Stimulated activated CD4-positive, alpha-beta T cell treated with anti-CD3 and anti-CD28 coated beads, Interleukin-15, amount 100 ng/mL, for 48 hours (primary cell): ENCODE data around the gene ARID4B.
A peak's percentile ranks its signal among the peaks of the same experiment; 100 is the strongest.
"Not testable (repeated sequence)": the region's sequence is repeated elsewhere in the genome, so short reads cannot be mapped to it uniquely, and the experiment has no call there.

Experiments used
- DNase-seq, 2 donors: peaks; one replicate each; pipeline ENCODE4 v3.0.0-alpha.2; 2020; ENCODE audit warnings: low read depth in 2 of 2

The ARID4B gene, protein sequence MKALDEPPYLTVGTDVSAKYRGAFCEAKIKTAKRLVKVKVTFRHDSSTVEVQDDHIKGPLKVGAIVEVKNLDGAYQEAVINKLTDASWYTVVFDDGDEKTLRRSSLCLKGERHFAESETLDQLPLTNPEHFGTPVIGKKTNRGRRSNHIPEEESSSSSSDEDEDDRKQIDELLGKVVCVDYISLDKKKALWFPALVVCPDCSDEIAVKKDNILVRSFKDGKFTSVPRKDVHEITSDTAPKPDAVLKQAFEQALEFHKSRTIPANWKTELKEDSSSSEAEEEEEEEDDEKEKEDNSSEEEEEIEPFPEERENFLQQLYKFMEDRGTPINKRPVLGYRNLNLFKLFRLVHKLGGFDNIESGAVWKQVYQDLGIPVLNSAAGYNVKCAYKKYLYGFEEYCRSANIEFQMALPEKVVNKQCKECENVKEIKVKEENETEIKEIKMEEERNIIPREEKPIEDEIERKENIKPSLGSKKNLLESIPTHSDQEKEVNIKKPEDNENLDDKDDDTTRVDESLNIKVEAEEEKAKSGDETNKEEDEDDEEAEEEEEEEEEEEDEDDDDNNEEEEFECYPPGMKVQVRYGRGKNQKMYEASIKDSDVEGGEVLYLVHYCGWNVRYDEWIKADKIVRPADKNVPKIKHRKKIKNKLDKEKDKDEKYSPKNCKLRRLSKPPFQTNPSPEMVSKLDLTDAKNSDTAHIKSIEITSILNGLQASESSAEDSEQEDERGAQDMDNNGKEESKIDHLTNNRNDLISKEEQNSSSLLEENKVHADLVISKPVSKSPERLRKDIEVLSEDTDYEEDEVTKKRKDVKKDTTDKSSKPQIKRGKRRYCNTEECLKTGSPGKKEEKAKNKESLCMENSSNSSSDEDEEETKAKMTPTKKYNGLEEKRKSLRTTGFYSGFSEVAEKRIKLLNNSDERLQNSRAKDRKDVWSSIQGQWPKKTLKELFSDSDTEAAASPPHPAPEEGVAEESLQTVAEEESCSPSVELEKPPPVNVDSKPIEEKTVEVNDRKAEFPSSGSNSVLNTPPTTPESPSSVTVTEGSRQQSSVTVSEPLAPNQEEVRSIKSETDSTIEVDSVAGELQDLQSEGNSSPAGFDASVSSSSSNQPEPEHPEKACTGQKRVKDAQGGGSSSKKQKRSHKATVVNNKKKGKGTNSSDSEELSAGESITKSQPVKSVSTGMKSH (N-terminal part only)

DNA sequence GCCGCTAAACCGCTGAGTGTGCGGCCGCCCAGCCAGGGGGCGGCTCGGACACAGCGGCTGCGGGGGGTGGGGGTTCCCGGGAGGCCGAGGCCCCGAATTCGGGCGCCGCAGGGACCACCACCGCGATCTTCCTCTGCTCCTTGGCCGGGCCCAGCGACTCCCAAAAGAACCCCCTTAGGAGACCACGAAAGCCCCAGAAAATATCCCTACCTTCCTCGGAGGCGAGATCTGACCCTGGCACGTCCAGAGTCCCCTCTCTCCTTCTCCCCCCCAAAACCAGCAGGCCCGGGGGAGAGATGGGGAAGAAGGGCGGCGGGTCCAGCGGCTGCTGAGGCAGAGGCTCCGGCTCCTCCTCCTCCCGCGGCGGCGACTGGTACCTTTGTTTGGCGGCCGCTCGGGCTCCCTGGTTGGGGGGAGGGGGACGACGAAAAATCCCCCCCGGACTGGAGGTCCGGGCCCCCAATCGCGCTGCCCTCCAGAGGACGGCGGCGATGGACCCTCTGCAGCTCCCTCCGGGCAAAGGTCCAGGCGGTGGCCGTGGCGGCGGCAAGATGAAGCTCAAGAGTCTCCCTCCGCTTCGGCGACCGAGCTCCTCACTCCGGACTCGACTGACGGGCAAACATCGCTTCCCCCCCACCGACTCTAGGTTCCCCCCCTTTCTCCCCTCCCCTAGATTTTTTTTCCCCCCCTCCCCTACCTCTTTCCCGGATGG, at the start of gene ARID4B:
TSS of gene ARID4B (minus strand) at position 621 of the 712 bp plus-strand sequence. CDS start 1,260 bp downstream, outside the sequence.
- DNase-seq = peak in 1 of 2 donors; percentile 27

DNA sequence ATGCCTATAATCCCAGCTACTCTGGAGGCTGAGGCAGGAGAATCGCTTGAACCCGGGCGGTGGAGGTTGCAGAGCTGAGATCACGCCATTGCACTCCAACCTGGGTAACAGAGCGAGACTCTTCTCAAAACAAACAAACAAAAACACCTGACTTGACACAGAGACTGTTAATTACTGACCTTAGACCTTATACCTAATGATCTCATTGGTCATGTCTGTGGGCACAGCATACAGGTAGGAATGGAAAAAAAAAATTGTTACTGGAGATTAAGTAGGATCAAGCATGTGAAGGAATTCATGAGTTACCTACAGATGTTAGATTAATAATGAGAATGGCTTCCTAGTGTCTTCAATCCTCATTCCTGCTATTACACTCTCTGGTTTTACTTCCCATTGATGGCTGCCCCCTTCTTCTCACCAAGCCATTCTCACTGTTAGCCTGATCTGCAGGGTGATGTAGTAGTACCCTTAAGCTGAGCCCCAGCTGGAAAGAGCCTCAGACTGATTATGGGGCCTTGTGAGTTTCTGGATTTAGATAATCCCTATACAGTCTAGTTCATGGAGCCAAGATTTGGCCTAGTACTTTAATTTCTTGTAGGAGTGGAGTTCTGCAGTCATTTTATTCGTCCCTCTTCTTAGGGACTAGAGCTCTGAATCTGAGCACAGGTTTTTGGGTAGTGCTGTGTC, 48.1 kb upstream of the ARID4B start:
- no peak for DNase-seq

DNA sequence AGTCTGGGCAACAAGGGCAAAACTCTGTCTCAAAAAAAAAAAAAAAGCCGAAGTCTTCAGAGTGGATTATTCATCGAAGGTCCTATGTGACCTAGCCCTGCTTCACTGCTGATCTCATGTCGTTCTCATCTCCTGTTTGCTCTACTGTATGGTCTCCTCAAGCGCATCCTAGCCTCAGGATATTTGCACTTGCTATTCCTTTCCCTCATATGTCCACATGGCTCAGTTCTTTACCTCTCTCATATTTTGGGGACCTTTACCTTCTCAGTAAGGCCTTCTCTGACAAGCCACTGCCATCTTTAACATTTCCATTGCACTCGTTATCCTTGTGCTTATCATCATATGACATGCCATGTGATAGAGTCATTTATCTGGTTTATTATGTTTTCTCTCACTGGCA, 41.8 kb upstream of the ARID4B start:
- DNase-seq = no peak

DNA sequence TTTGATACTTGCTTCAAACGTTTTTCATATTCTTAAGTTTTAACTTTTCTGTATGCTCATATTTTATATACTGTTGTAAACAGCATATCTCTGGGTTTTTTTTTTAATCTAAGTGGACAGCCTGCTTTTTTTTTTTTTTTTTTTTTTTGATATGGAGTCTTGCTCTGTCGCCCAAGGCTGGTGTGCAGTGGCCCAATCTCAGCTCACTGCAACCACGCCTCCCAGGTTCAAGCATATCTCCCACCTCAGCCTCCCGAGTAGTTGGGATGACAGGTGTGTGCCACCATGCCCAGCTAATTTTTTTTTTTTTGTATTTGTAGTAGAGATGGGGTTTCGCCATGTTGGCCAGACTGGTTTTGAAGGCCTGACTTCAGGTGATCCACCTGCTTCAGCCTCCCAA, 40.4 kb upstream of the ARID4B start:
- DNase-seq = no peak

DNA sequence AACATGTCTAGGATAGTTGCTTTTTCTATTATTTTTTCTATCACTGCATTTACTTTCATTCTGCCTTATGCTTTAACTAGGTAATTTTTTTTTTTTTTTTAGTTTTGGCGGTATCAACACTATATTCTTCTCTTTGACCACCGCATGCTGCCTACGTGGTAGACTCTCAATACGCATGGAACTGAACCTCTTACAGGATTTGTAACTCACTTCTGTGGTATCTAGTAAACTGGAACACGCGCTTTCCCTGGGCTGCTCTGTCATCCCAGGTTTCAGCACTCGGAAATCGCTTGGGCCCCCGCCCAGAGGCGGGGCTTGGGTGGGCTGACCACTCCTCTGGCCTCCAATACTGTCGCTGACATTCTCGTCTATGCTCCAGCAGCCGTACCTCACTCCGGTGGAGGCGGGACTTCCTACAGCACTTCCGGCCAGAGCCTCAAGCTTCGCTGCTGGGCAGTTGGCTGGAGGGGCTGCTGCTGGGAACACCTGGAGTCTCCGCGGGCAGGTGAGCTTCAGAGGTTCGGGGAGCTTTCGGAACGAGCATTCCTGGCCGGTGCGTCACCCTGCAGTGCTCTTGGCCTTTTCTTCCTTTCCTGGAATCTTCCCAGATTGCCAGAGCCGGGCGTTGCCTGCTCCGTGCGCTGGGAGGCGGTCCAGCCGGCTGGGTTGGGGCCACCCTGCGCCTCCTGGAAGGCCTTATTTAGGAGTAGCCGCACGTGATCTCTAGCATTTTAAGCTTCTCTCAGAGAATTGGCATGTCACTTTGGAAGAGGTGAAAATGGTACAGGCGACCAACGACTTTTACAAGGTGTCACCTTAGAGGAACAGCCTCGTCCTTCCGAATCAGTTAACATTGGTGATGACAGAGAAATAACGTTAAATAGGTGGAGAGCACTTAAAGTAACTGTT, 39.3 kb upstream of the ARID4B start, which contains the start of gene TBCE:
TSS of gene TBCE (plus strand) at position 428 of the 909 bp plus-strand sequence. CDS start 12,623 bp downstream, outside the sequence.
- peak; percentile 81 to 88 for DNase-seq

DNA sequence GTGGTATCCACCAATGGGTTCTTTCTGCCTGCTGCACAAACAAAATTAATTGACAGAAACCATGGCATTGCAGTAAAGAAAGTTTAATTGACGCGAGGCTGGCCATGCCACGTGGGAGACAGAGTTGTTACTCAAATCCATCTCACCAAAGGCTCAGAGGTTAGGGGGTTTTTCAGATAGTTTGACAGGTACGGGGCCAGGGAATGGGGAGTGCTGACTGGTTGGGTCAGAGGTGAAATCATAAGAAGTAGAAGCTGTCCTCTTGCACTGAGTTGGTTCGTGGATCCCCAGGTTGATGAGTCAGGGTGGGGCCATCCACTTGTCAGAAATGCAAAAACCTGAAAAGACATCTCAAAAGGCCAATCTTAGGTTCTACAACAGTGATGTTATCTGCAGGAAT, 38.3 kb upstream of the ARID4B start:
- DNase-seq = peak; percentile 14 to 32

DNA sequence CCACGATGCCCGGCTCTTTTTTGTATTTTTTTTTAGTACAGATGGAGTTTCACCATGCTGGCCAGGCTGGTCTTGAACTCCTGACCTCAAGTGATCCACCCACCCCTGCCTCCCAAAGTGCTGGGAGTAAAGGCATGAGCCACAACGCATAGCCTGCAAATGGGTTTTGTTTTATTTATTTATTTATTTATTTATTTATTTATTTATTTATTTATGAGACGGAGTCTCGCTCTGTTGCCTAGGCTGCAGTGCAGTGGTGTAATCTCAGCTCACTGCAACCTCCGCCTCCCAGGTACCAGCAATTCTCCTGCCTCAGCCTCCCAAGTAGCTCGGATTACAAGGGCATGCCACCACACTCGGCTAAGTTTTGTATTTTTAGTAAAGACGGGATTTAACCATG, 36.2 kb upstream of the ARID4B start:
- DNase-seq = not testable (repeated sequence)

DNA sequence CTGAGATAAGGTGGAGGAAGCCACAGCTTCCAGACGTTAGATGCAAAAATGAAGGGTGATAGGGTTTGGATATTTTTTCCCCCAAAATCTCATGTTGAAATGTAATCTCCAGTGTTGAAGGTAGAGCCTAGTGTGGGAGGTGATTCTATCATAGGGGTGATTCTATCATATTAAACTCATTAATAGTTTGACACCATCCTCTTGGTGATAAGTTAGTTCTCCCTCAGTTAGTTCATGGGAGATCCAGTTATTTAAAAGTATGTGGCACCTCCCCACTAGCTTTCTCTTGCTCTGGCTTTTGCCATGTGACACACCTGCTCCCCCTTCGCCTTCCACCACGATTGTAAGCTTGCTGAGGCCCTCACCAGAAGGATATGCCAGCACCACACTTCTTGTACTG, 30.9 kb upstream of the ARID4B start:
- DNase-seq = no peak

DNA sequence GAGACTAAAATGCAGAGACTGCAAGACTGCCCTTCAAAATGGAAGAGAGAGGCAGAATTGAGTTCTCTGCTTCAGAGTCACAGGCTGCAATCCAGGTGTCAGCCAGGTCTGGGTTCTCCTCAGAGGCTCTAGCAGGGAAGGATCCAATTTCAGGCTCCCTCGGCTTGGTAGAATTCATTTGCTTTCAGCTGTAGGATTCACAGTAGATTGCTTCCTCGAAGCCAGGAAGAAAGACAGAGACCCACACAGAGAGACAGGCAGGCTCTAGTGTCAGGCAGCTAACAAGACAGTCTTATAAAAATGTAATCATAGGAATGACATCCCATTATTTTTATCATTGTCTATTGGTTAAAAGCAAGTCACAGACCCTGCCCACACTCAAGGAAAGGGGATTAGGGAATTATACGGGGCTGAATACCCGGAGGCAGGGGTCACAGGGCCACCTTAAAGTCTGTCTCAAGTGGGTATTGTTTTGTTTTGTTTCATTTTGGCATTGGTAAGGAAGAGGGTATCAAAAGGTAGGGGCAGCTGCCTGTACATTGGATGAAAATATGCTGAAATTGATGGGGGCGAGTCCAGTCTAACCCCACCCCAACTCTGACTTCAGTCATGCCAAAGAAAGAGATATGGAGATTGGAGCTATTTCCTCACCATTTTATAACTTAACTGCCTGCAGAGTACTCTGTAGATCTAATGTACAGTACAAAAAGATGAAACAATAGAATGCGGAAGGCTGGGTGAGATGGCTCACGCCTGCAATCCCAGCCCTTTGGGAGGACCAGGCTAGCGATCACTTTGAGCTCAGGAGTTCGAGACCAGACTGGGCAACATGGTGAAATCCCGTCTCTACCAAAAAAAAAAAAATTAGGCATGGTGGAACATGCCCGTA, 29.8 kb upstream of the ARID4B start:
- DNase-seq = no peak

DNA sequence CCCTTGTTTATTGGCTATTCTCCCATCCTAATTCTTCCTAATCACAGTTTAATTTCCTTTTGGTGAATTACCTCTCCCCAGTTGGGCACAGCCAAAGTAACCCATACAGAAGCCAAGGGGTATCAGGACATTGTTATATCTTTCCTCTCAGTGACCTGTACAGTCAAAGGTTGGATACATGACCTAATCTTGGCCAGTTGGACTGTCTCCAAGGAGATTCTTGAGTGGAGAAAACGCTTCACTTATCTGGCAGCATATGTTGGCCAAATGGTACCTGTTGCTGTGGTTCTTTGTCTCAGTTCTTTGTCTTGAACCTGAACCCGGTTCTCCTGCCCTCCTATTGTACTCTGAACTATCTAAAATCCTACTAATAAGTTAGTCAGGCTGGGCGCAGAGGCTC, 23.9 kb upstream of the ARID4B start:
- no peak for DNase-seq

DNA sequence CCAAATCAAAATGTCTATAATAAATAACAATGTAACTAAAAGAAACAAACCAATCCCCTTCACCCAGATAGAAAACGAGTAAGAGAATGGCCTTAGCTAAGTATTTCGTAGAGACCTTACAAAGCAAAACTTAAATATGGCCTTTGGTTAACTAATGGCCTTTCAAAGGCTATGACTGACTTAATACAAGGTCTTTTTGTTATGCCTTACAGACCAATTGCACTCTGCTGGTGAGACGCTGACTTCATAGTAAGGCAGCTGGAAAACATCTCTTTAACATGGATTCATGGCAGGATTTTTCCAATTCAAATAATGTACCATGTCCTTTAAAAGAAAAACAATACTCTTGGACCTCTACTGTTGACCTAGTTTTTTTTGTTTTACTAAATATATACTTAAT, 23.5 kb upstream of the ARID4B start:
- DNase-seq = no peak

DNA sequence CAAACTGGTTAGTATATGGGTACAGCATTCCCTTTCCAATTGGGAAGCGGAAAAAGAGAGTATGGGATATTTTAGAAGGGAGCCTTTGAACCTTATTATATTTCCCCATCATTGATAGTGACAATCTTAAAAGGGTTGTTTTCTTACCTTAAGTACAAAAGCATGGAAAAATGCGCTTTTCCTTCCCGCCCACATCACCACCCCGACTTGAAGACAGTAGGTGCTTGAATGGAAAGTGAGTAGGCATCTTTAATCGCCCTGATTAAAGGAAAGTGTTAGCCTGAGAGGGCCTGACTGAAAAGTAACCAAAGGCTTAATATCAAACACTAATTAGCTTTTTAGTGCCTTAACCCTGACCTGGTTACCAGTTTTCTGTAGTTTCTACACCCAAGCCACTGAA, 15.7 kb upstream of the ARID4B start:
- no peak for DNase-seq

DNA sequence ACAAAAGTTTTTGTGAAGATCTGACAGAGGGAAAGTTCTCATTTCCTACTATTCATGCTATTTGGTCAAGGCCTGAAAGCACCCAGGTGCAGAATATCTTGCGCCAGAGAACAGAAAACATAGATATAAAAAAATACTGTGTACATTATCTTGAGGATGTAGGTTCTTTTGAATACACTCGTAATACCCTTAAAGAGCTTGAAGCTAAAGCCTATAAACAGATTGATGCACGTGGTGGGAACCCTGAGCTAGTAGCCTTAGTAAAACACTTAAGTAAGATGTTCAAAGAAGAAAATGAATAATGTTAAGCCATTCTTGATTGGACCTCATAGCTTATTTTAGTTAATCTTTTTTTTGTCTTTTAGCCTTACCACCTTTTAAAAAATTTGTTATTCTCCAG, 14.5 kb upstream of the ARID4B start:
- no peak for DNase-seq

DNA sequence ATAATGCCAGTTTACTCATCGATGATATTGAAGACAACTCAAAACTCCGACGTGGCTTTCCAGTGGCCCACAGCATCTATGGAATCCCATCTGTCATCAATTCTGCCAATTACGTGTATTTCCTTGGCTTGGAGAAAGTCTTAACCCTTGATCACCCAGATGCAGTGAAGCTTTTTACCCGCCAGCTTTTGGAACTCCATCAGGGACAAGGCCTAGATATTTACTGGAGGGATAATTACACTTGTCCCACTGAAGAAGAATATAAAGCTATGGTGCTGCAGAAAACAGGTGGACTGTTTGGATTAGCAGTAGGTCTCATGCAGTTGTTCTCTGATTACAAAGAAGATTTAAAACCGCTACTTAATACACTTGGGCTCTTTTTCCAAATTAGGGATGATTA, 14.1 kb upstream of the ARID4B start:
- no peak for DNase-seq

DNA sequence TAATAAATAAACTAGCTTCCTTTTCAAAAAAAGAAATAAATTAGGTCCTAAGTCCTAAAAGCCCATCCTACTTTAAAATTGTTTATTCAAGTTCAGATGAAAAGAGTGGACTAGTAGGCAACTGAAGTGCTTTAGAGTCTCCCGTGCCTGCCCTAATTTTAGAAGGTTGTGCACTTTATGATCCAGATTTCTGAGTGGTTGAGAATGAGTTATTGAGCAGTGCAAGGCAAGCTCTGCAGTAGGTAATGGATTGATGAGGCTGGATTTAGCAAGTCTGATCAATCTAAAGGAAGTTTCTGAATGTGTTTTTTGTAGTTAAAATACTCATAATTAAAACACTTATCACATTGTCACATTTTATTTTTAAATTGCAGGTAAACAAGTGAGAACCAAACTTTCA, 13.4 kb upstream of the ARID4B start:
- no peak for DNase-seq

DNA sequence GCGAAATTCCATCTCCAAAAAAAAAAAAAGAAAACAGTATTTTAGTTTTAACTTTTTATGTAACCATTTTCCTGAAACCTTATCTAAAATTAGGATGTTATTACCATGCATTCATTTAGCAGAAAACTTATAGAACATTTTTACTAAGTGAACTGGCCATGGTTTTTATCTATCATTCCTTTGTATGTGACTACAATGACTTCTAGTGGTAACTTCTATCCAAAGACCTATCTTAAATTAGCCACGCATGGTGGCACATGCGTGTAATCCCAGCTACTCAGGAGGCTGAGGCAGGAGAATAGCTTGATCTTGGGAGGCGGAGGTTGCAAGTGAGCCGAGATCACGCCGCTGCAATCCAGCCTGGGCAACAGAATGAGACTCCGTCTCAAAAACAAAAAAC, 11.8 kb upstream of the ARID4B start:
- DNase-seq = no peak

DNA sequence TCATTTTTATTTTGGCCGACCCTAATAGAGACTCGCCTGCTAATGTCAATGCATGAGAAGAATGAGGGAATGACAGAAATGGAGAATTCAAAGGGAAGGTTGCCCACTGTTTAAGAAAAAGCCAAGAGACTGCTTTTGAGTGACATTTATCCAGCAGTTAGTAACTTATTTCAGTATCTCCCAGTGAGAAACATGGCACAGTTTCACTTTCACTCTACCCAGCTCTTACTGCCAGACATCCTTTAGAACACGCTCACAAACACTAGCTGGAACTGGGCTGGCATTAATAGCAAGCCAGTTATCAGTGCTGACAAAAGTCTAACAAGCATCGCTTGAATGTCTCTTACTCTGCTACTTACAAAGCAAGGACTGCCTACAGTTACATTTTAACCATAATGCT, 8.9 kb upstream of the ARID4B start:
- DNase-seq = no peak

DNA sequence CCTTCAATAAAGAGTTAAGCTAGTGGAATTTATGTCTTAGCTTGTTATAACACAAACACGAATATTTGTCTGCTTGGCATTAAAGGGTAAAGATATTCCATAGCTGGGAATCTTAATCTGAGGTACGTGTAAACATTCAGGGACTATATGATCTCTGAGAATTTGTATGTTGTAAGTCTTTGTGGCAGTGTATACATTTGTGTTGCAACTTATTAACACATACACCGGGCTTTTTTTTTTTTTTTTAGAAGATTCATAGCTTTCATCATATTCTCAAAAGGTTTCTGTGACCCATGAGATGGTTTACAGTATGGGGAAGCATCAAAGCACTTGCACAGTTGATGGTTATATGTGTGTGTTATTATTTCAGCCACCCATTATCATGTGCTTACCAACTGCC, 3.4 kb upstream of the ARID4B start:
- DNase-seq = no peak

DNA sequence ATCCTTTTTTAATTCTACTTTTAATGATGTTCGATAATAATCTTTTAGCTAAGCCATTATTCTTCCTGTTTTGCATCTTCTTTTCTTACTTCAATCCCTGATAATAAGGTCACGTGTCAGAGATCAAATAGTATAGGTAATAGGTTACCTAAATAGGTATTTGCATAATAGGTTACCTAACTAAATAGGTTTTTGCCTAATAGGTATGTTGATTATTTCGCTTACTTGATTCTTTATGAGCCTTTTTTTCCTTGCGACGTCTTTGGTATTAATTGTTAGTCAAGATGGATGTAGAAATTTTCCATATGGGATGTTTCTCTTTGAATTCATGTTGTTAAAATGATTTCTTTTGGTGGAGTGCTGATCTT, 2.9 kb upstream of the ARID4B start:
- DNase-seq = no peak
